Heart left ventricle (tissue), 16 donors: ENCODE measurements around the gene CKB. TPM values are rescaled to one million over a fixed set of nuclear protein-coding genes. Genes with fewer than 3 reads are reported as not detected.
A peak's percentile ranks its signal among the peaks of the same experiment; 100 is the strongest.

Experiments used
- ATAC-seq, 4 donors: fragments of 200-7000 bp; cut with Tn5 transposase; one replicate each; pipeline ENCODE4 v1.9.1; 2020 to 2022; ENCODE audit warnings: moderate library complexity in 4 of 4, mild to moderate bottlenecking in 3 of 4, moderate number of reproducible peaks in 1 of 4
- DNase-seq, 5 donors: peaks; one replicate each; pipeline ENCODE4 v3.0.0-alpha.2; 2020
- H3K27ac ChIP-seq, 12 donors: fragments of 200-600 bp; sonication (generic) in 4 of 12; one replicate each; pipeline versions ENCODE4 v1.5.0 to v1.8.0; 2016 to 2022; ENCODE audit warnings: mild to moderate bottlenecking in 2 of 12
- H3K27me3 ChIP-seq, 9 donors: fragments of 200-600 bp; sonication (generic) in 2 of 9; one replicate each; pipeline versions ENCODE4 v1.5.1 to v1.8.0; 2016 to 2022; ENCODE audit warnings: mild to moderate bottlenecking in 3 of 9
- H3K36me3 ChIP-seq, 9 donors: fragments of 200-600 bp; sonication (generic) in 2 of 9; one replicate each; pipeline versions ENCODE4 v1.5.0 to v1.8.0; 2018 to 2022; ENCODE audit warnings: mild to moderate bottlenecking in 2 of 9
- H3K4me1 ChIP-seq, 12 donors: fragments of 200-600 bp; sonication (generic) in 4 of 12; one replicate each; pipeline versions ENCODE4 v1.5.0 to v1.8.0; 2016 to 2022; ENCODE audit warnings: mild to moderate bottlenecking in 3 of 12
- H3K4me3 ChIP-seq, 12 donors: fragments of 200-600 bp; sonication (generic) in 4 of 12; one replicate each; pipeline versions ENCODE4 v1.5.0 to v1.8.0; 2017 to 2022; ENCODE audit warnings: mild to moderate bottlenecking in 9 of 12, moderate library complexity in 4 of 12
- H3K9me3 ChIP-seq, 12 donors: fragments of 200-600 bp; sonication (generic) in 4 of 12; one replicate each; pipeline versions ENCODE4 v1.5.0 to v1.8.0; 2016 to 2022; ENCODE audit warnings: mild to moderate bottlenecking in 1 of 12
- POLR2A ChIP-seq, 2 donors: fragments of 450-650 bp; IDR thresholded peaks; one replicate each; pipeline ENCODE4 v1.6.1; 2017; ENCODE audit warnings: antibody characterized with exemption in 2 of 2, mild to moderate bottlenecking in 2 of 2, moderate library complexity in 2 of 2
- WGBS, 4 donors: extraction: QIAGEN DNeasy Blood & Tissue Kit in 2 of 4; methylation state at CpG; one replicate each; pipeline versions ENCODE4 v1.1.5 to v1.1.7; 2013 to 2018; 5-methylcytosine and 5-hydroxymethylcytosine counted together
- intact Hi-C, 10 donors: fragments of 100-400 bp; cut with DNase I; formaldehyde crosslinking; loops; one replicate each; pipeline versions ENCODE4 v1.11.1 to v1.14.2; 2022
- polyA plus RNA-seq, 2 donors: library from polyadenylated mRNA; stranded (reverse); fragments of 200-250 nt; gene quantifications; one replicate each; pipeline ENCODE4 v1.2.3, GENCODE V29; 2013
- total RNA-seq, 9 donors: library from RNA; depleted of rRNA in 2 of 9; stranded (reverse); fragments of >200 nt in 2 of 9; fragmentation: NEBNext Ultra II Directional in 3 of 9; extraction: Animal tissue kit (Norgen Biotek cat#: 25700) in 3 of 9; gene quantifications; one replicate each; pipeline versions ENCODE4 v1.1.0 to v1.2.4, GENCODE V29; 2016 to 2023
- TF ChIP-seq, protein P1 (sequence below), 12 donors: fragments of 200-600 bp; sonication (generic) in 4 of 12; IDR thresholded peaks; one replicate each; pipeline versions ENCODE4 v1.5.0 to v1.8.0; 2018 to 2022; ENCODE audit warnings: antibody characterized with exemption in 12 of 12, mild to moderate bottlenecking in 5 of 12
- donor health status: ischemic (EF 13 %, LVEDD 7.1; RV severe dilation, severe dysfunction).
- donor health status: healthy with polysubstance abuse.
- donor health status: DM: no; HTN: yes; CAD: no.
- donor health status: DM: no; HTN: no; CAD: no.
- donor health status: ischemic (EF 25% LVEDD 6.9; RV normal size, moderate dysfunction).
- donor health status: ischemic (EF 25% LVEDD 5.7; RV mildly dilated, moderate dysfunction).
- donor health status: healthy.
- donor health status: DM: yes; HTN: yes; CAD: no.
- donor health status: ischemic (EF 35%, LVEDD 5.7; RV mildly dilated, moderate dysfunction).
- donor health status: nonischemic (EF 11% LVEDD 7.7; RV severe dilation, severe dysfunction).
- donor health status: DM: yes; HTN: yes; CAD: no.
- donor health status: PGD.
- donor health status: ischemic (EF 29% LVEDD 5.4; RV normal size, mild dysfunction).
- donor health status: nonischemic (EF 23%, LVEDD 6.1; RV moderate dilation, normal function).

CKB gene
- total and polyA plus RNA-seq, 11 donors: 203 to 1,105 (median 529) TPM

DNA sequence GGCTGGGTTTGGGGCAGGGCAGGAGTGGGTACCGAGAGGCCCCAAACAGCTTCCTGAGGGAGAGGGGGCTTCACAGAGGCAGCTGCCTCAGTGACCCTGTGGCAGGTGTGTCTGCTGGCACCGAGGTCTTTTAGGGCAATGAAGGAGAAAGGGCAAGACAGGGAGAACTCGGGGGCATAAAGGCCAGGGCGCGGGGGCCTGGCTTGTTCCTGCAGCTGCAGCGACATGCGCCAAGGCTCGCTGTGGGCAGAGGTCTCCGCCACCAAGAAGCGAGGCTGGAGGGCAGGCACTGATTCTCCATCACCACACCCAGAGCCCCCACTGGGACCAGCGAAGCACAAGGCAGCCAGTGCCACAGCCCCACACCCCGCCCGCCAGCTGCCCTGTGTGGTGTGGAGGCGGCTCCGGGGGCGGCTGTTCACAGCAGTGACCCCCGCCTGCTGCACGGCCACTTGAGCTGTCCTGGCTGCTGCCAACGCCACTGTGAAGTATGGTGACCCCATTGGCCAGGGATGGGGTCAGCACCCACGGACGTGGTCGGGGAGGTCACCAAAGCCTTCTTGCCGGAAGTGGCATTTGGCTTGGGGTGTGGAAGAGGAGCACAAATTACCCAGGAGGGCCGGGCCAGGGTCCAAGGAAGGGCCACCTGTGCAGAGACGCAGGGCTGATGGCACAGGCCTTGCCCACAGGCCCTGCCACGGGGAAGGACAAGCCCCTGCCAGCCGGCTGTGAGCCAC lies 23.5 kb upstream of the CKB start:
- Histone ChIP-seq H3K36me3 (peaks cover 0 to 2% (median 0%) of the 10 kb centered on the region in 9 donors), H3K4me1 (peaks cover 0 to 73% (median 58%) of the 10 kb centered on the region in 12 donors), H3K27ac (peak overlapping the region in 1 of 12 donors; percentile 91), H3K9me3 (no peaks in the 10 kb centered on the region), H3K4me3 (no peak overlapping the region), H3K27me3 (no peaks in the 10 kb centered on the region)
- TF ChIP-seq, protein P1, sequence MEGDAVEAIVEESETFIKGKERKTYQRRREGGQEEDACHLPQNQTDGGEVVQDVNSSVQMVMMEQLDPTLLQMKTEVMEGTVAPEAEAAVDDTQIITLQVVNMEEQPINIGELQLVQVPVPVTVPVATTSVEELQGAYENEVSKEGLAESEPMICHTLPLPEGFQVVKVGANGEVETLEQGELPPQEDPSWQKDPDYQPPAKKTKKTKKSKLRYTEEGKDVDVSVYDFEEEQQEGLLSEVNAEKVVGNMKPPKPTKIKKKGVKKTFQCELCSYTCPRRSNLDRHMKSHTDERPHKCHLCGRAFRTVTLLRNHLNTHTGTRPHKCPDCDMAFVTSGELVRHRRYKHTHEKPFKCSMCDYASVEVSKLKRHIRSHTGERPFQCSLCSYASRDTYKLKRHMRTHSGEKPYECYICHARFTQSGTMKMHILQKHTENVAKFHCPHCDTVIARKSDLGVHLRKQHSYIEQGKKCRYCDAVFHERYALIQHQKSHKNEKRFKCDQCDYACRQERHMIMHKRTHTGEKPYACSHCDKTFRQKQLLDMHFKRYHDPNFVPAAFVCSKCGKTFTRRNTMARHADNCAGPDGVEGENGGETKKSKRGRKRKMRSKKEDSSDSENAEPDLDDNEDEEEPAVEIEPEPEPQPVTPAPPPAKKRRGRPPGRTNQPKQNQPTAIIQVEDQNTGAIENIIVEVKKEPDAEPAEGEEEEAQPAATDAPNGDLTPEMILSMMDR (IDR thresholded peaks at IDR 0.05): no peak
- TF ChIP-seq POLR2A (IDR thresholded peaks at IDR 0.05): no peak
- DNase-seq (peak in 1 of 5 donors; percentile 56), ATAC-seq (no peak)
- intact Hi-C loops: loop anchor here in 8 of 10 donors (1.0 to 5.0 kb wide), 6 partner anchors 27 to 46 kb away; no protein-coding TSS in a partner anchor
- 81 to 89% (median 85%) methylated on average over 19 to 27 of the region's 27 CpGs for WGBS, 4 donors

DNA sequence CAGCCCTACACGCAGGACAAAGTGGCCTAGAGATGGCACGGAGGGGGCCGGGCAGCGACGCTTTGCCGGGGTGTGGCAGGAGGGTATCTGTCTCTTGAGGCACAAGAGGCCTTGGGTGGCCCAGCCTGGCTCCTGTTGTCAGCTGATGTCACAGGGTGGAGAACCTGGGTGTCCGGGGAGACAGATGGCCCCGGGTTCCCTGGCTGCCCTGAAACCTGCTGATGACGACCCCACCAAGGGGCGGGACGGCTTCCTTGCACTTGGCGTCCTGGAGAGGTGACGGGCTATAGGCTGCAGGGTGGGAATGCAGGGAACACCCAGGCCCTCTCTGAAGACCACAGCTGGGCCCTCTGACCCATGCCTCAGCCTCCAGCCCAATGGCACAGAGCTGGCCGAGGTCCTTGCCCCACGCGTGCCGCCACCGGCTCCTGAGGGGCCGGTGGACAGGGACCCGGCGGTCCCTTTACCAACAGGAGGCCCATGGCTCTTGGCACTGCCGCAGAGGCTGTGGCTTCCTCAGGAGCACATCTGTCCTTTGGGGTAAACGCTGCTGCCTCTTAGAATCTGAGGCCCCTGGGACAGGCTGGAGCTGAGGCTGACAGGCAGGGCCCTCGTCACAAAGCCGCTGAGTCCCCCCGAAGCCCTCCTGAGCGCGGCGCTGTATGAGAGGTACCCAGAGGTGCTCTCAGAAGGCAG lies 22.7 kb upstream of the CKB start:
- WGBS, 4 donors: 90 to 92% (median 90%) methylated on average over 23 to 29 of the region's 29 CpGs
- peak in 3 of 5 donors; percentile 17 to 53 (median 23) for DNase-seq
- Histone ChIP-seq H3K4me3 (no peak overlapping the region), H3K27ac (peak overlapping the region in 1 of 12 donors; percentile 91), H3K9me3 (no peaks in the 10 kb centered on the region), H3K27me3 (no peaks in the 10 kb centered on the region), H3K4me1 (peaks cover 0 to 73% (median 59%) of the 10 kb centered on the region in 12 donors), H3K36me3 (peaks cover 0 to 2% (median 0%) of the 10 kb centered on the region in 9 donors)
- no peak for ATAC-seq
- TF ChIP-seq, protein P1 (IDR thresholded peaks at IDR 0.05): no peak
- intact Hi-C loops: loop anchor here in 5 of 10 donors (5.0 kb wide), 1 partner anchor 43 kb away; no protein-coding TSS in a partner anchor

DNA sequence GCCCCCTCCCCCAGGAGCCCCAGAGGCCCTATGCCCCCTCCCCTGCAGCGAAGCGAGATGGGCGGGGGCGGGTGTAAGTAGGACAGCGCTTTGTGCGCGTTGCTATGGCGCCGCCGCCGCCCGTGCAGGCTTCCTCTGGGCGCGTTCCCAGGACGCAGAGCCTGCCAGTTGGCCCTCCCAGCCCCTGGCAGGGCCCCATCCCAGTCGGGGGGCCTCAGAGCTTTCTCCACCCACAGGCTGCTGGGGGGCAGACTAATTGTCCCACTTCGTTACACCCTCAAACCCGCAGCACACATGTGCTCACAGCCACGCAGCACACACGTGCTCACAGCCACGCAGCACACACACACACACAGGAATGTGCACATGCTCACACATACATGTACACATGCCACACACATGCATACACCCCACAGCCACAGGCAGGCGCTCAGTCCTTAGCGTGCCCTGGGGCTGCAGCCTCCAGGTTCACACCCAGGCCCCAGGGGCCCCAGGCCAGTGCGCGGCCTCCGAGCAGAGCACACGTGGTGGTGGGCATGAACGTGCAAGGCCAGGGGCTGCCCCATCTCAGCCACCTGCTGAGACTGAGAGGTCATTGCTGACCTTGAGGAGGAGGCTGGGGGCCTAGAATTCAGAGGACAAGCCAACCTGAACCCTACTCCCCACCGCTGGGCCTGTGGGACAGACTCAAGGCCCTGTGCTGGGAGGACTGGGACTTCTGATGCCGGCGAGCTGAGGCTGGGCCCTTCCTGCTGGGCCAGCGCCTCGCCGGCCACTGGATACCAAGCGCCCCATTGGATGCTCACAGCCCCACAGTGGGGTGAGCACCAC lies 22.0 kb upstream of the CKB start:
- no peaks in the 10 kb centered on the region for H3K9me3 ChIP-seq
- DNase-seq (peak in 3 of 5 donors; percentile 65 to 72 (median 66)), ATAC-seq (peak in 2 of 4 donors; percentile 5 to 8)
- intact Hi-C loops: loop anchor here in 6 of 10 donors (1.0 to 5.0 kb wide), 2 partner anchors 26 to 42 kb away; no protein-coding TSS in a partner anchor
- no peaks in the 10 kb centered on the region for H3K27me3 ChIP-seq
- H3K36me3 ChIP-seq: peaks cover 0 to 2% (median 0%) of the 10 kb centered on the region in 9 donors
- peaks cover 0 to 72% (median 56%) of the 10 kb centered on the region in 12 donors for H3K4me1 ChIP-seq
- WGBS, 4 donors: 62 to 78% (median 66%) methylated on average over 18 to 35 of the region's 35 CpGs
- TF ChIP-seq, protein P1 (IDR thresholded peaks at IDR 0.05): no peak
- peak overlapping the region in 5 of 12 donors; percentile 43 to 91 (median 53) for H3K27ac ChIP-seq
- no peak overlapping the region for H3K4me3 ChIP-seq
